Measurements from ENCODE around the gene ZNF324. TPM values are rescaled to one million over a fixed set of nuclear protein-coding genes. Genes with fewer than 3 reads are reported as not detected.
"Not testable (repeated sequence)": the region's sequence is repeated elsewhere in the genome, so short reads cannot be mapped to it uniquely, and the experiment has no call there.

ZNF324 gene
- total RNA-seq, 2 donors from 2014 or later, result 15.2 to 15.5 TPM

DNA sequence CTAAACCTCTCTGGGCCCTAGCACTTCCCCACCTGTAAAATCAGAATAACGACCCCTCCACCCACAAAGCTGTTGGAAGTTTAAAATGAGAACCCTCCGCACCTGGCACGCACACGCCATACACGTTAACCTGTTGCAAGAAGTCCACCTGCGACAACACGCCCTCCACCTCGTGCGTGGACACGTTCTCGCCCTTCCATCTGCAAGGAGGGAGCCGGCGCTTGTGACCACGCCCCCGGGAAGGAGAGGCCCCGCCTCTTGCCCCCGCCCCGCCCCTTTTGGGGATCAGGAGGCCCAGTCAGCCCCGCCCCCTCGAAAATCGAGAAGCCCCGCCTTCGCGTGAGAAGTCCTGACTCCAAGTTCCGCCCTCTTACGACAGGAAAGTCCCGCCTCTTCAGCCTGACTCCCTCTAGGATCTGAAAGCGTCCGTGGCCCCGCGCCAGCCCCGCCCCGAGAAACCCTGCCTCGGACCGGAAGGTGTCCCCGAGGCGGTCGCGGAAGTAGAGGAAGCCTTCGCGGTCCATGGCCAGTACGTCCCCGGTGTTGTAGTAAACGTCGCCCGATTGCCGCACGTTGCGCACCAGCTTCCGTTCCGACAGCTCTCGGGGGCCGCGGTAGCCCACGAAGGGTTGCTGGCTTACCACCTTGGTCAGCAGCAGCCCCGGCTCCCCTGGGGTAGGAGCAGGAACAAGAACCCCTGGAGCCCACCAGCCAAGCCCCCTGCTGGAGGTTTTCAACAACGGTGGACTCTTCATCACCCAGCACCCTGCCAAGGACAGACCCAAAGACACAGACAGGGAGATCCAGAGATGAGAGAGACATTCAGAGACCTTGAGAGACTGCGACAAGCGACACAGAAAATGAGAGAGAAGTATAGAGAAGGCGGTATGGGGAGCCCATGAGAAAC, 32.4 kb downstream of the ZNF324 start:
- Mint-ChIP-seq H3K27me3 (no peaks in the 10 kb centered on the region), H3K27ac (peak overlapping the region; percentile 88 to 90), H3K4me1 (ENCODE audit: low read depth in 2 of 2) (peaks cover 12 to 17% of the 10 kb centered on the region in 2 donors), H3K4me3 (peak overlapping the region; percentile 96), H3K9me3 (peaks cover 6% of the 10 kb centered on the region), H3K36me3 (peaks cover 6% of the 10 kb centered on the region)
- ATAC-seq (peak; percentile 98 to 99), DNase-seq (ENCODE audit: low spot score) (peak; percentile 99)

GRCh38 chr19:58500242-58500641, 33.4 kb downstream of the ZNF324 start:
- Mint-ChIP-seq H3K27me3 (no peaks in the 10 kb centered on the region), H3K27ac (peak overlapping the region in 1 of 2 donors; percentile 88), H3K4me1 (ENCODE audit: low read depth in 2 of 2) (peaks cover 12 to 17% of the 10 kb centered on the region in 2 donors), H3K4me3 (no peak overlapping the region), H3K36me3 (peaks cover 6% of the 10 kb centered on the region), H3K9me3 (peaks cover 6% of the 10 kb centered on the region)
- no peak for ATAC-seq
- DNase-seq (ENCODE audit: low spot score), result no peak

GRCh38 chr19:58507602-58508223, 40.8 kb downstream of the ZNF324 start:
- H3K27me3 Mint-ChIP-seq; H3K4me3 Mint-ChIP-seq; DNase-seq (ENCODE audit: low spot score); H3K27ac Mint-ChIP-seq; H3K4me1 Mint-ChIP-seq (ENCODE audit: low read depth in 2 of 2); H3K36me3 Mint-ChIP-seq; ATAC-seq; H3K9me3 Mint-ChIP-seq: not testable (repeated sequence)

DNA sequence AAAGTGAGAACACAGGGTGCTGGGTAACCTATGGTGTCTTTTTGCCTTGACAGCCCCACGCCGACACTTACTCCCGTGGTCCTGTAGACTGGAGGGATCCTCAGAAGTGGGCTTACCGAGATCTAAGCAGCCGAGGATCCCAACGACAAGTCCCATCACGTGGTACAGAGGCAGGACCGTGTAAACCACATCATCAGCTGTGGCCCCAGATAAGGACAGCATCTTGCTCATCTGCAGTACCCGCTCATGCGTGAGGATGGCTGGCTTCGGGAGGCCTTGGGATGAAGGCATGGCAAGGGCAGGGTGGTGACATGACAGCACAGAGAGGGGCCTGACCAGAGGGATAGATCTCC, 42.8 kb downstream of the ZNF324 start:
- H3K4me1 Mint-ChIP-seq (ENCODE audit: low read depth in 2 of 2), result peaks cover 0 to 13% of the 10 kb centered on the region in 2 donors
- no peak for ATAC-seq
- no peak overlapping the region for H3K27ac Mint-ChIP-seq
- DNase-seq (ENCODE audit: low spot score), result no peak
- no peak overlapping the region for H3K4me3 Mint-ChIP-seq
- no peaks in the 10 kb centered on the region for H3K27me3 Mint-ChIP-seq
- no peaks in the 10 kb centered on the region for H3K9me3 Mint-ChIP-seq
- H3K36me3 Mint-ChIP-seq, result peaks cover 6% of the 10 kb centered on the region

DNA sequence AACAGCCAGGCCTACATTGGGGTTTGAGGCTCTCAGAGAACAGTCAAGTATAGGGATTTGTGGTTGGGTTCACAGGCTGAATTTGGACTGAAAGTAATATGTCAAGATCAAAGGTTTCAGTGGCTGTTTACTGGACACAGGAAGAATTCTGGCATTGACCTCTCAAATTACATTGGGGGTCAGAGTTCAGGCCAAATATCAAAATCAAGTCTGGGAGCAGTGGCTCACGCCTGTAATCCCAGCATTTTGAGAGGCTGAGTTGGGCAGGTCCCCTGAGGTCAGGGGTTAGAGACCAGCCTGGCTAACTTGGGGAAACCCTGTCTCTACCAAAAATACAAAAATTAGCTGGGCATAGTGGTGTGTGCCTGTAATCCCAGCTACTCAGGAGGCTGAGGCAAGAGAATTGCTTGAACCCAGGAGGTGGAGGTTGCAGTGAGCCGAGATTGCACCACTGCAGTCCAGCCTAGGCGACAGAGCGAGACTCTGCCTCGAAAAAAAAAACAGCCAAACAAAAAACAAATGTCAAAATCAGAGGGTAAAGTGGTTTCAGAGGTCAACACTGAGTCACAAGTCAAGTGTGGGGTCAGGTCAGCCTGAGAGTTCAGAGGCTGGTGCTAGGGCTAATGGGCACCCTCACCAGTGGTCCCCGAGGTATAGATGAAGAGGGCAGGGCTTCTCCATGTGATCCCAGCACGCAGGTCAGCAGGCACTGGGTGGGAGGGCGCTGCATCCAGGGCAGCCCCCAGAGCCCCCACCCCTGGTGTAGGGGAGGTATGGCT, 43.4 kb downstream of the ZNF324 start:
- ATAC-seq (no peak), DNase-seq (ENCODE audit: low spot score) (no peak)
- peaks cover under 1 to 15% of the 10 kb centered on the region in 2 donors for H3K4me1 Mint-ChIP-seq (ENCODE audit: low read depth in 2 of 2)
- no peaks in the 10 kb centered on the region for H3K9me3 Mint-ChIP-seq
- peaks cover 6% of the 10 kb centered on the region for H3K36me3 Mint-ChIP-seq
- H3K4me3 Mint-ChIP-seq, result no peak overlapping the region
- H3K27me3 Mint-ChIP-seq, result no peaks in the 10 kb centered on the region
- no peak overlapping the region for H3K27ac Mint-ChIP-seq

GRCh38 chr19:58511353-58512208, 44.7 kb downstream of the ZNF324 start, which contains the start of gene SLC27A5:
TSS of gene SLC27A5 (minus strand) at chr19:58511992. CDS start at chr19:58511955, 37 bp downstream.
- Mint-ChIP-seq H3K27me3 (no peaks in the 10 kb centered on the region), H3K36me3 (peaks cover 6% of the 10 kb centered on the region), H3K4me3 (no peak within 1 kb of the TSS), H3K4me1 (ENCODE audit: low read depth in 2 of 2) (peaks cover 8 to 23% of the 10 kb centered on the region in 2 donors), H3K27ac (no peak within 1 kb of the TSS), H3K9me3 (no peaks in the 10 kb centered on the region)
- ATAC-seq, result no peak
- DNase-seq (ENCODE audit: low spot score), result no peak

DNA sequence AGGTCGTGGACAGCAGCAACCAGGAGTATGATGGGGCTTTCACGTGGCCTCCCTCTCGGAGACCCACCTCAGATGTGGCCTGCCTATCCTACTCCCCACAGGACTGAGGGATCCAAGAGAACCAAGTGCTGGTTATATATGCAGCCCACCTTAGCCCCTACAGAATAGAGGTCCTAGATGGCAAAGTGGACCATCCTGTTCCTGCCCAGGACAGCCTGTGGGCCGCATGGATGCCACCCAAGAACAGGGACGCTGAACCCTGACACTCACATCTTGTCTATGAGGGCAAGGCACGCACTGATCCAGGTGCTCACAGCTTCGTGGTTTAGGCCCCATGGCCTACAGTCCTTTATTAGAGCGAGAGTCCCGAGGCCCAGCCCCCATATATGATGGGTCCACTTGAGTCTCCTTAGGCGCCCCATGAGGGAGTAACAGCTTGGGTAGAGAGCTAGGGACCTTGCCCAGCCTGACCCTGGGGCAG, 46.4 kb downstream of the ZNF324 start:
- Mint-ChIP-seq H3K36me3 (no peaks in the 10 kb centered on the region), H3K9me3 (no peaks in the 10 kb centered on the region), H3K27ac (peak overlapping the region in 1 of 2 donors; percentile 42), H3K27me3 (no peaks in the 10 kb centered on the region), H3K4me1 (ENCODE audit: low read depth in 2 of 2) (peaks cover 14 to 27% of the 10 kb centered on the region in 2 donors), H3K4me3 (peak overlapping the region; percentile 81)
- no peak for DNase-seq (ENCODE audit: low spot score)
- ATAC-seq, result no peak

DNA sequence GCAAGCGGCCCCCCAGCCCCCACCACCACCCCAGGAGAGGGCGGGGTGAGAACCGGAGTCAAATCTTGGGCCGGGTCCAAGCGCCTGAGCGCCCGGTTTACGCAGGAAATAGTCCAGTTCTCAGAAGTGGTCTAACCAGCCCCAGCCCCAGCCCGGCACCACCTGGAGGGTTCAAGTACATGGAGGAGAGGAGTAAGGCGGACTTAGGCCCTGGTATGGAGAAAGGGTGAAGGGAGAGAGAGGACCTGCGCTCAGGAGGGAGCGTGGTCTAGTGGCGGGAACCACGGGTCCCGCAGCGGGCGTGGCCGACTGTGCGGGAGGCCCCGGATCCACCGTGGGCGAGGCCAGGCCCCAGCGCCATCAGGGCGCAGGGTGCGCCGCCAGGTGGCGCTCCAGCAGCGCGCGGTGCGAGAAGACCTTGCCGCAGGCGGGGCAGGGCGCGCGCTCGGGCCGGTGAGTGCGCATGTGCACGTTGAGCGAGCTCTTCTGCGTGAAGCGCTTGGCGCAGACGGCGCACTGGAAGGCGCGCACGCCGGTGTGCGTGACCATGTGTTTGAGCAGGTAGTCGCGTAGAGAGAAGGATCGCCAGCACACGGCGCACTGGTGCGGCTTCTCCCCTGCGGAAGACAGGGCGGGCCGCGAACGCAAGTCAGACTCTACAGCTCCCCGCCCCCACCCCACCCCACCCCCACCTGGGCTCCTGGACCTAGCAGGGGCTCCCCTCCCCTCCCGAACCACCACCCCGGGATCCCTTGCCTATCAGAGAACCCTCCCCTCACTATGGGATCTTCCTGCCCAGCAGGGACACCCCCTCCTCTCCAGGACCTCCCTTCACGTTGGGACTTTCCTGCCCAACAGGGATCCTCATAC, 47.0 kb downstream of the ZNF324 start:
- Mint-ChIP-seq H3K27ac (peak overlapping the region in 1 of 2 donors; percentile 42), H3K36me3 (no peaks in the 10 kb centered on the region), H3K9me3 (no peaks in the 10 kb centered on the region), H3K27me3 (no peaks in the 10 kb centered on the region), H3K4me1 (ENCODE audit: low read depth in 2 of 2) (peaks cover 20 to 30% of the 10 kb centered on the region in 2 donors), H3K4me3 (peak overlapping the region; percentile 81)
- DNase-seq (ENCODE audit: low spot score) (peak; percentile 96), ATAC-seq (peak; percentile 94 to 95)

DNA sequence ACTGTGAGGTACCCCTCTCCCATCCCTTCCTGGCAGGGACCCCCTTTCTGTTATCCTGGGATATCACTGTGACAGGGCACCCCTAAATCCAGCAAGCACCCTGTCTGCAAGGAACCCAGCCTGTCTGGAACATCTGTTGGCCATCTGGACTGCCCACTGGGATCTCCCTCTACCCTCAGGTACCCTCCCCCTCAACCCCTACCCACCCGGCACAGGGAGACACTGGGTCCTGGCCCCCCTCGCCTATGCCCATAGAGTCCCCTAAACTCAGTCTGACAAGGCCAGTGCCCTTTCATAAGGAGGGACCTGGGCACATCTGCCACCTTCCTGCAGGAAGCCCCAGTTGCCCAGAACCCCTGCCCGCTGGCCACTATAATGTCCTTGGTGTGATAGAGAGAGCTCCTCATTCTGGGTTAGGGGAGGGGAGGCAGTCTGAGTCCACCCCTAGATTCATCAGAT, 47.7 kb downstream of the ZNF324 start:
- ATAC-seq, result no peak
- H3K9me3 Mint-ChIP-seq, result no peaks in the 10 kb centered on the region
- DNase-seq (ENCODE audit: low spot score), result no peak
- H3K4me1 Mint-ChIP-seq (ENCODE audit: low read depth in 2 of 2), result peaks cover 27 to 34% of the 10 kb centered on the region in 2 donors
- no peaks in the 10 kb centered on the region for H3K36me3 Mint-ChIP-seq
- H3K4me3 Mint-ChIP-seq, result peak overlapping the region; percentile 81
- H3K27ac Mint-ChIP-seq, result peak overlapping the region in 1 of 2 donors; percentile 42
- no peaks in the 10 kb centered on the region for H3K27me3 Mint-ChIP-seq

- no peaks in the 10 kb centered on the region for H3K9me3 Mint-ChIP-seq
- no peaks in the 10 kb centered on the region for H3K27me3 Mint-ChIP-seq
- DNase-seq (ENCODE audit: low spot score), result no peak
- ATAC-seq, result no peak
- H3K27ac Mint-ChIP-seq, result peak overlapping the region; percentile 40 to 49
- peak overlapping the region; percentile 75 for H3K4me3 Mint-ChIP-seq
- peaks cover 34 to 39% of the 10 kb centered on the region in 2 donors for H3K4me1 Mint-ChIP-seq (ENCODE audit: low read depth in 2 of 2)
- H3K36me3 Mint-ChIP-seq, result no peaks in the 10 kb centered on the region
Measured at GRCh38 chr19:58515259-58515658, 48.4 kb downstream of the ZNF324 start.

- H3K27ac Mint-ChIP-seq, result peak overlapping the region in 1 of 2 donors; percentile 40
- H3K4me3 Mint-ChIP-seq, result no peak overlapping the region
- H3K27me3 Mint-ChIP-seq, result no peaks in the 10 kb centered on the region
Measured at GRCh38 chr19:58516246-58516836, 49.5 kb downstream of the ZNF324 start.

More at GRCh38 chr19:58516246-58516836, 49.5 kb downstream of the ZNF324 start:
- Mint-ChIP-seq H3K4me1 (ENCODE audit: low read depth in 2 of 2) (peaks cover 38 to 40% of the 10 kb centered on the region in 2 donors), H3K36me3 (no peaks in the 10 kb centered on the region), H3K9me3 (no peaks in the 10 kb centered on the region)
- DNase-seq (ENCODE audit: low spot score) (no peak), ATAC-seq (no peak)
